Measurements from ENCODE around the gene ULK4.
"Not testable (repeated sequence)": the region's sequence is repeated elsewhere in the genome, so short reads cannot be mapped to it uniquely, and the experiment has no call there.

The ULK4 gene

GRCh38 chr3:41682996-41683395 is 278.9 kb downstream of the ULK4 start:
- no peak for DNase-seq

- DNase-seq: no peak
Observed at GRCh38 chr3:41682382-41682781, 279.5 kb downstream of the ULK4 start.

DNA sequence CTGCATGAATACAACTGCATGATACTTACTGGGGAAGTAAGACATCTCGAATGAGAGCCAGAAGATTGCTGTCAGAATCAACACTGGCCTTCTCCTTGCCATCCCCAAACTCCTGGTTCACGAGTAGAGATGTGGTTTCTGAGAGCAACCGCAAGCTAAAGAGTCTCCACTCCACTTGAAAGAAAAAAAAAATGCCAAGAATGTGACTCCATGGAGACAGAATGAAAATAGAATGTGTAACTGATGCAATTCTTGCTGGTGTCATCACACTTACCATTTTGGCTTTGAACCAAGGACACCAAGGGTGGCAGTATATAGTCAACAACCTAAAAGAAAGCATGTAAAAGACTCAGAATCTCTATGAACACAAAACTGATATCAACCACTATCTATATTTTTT is 280.4 kb downstream of the ULK4 start:
- no peak for DNase-seq

DNA sequence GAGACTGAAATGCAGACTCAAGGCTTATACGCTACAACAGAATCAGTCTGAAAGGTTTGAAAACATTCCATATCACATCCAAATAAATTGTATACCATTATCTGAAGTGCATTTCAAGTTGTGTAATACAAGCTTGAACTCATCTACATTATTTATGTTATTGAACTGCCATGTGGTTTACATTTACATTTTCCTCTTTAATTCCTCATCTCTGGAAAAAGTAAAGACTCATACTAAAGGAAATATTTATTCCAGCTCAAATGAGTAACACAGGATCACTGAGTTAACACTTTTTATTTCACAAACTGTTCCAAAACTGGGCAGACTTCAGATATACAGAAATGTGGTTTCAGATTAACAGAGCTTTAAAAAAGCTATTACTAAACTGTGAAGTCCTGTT is 282.5 kb downstream of the ULK4 start:
- no peak for DNase-seq

- not testable (repeated sequence) for DNase-seq
Observed at GRCh38 chr3:41675102-41675501, 286.8 kb downstream of the ULK4 start.

DNA sequence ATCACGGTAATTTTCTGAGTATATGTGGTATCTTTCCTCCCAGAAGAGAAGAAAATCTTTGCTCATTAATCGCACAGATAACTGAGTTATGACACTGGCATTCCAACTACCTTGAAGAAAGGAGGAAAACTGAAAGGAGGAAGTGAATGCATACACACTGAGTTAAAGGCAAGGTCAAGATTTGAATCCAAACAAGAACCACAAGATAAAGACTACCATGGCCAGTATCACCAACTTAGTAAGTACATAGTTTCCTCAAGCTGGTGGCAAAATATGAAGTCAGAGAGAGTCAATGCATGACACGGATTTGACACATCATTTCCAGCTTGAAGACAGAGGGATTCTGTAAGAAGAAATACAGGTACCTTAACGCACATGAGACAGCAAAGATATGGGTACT is 287.5 kb downstream of the ULK4 start:
- DNase-seq: no peak

DNA sequence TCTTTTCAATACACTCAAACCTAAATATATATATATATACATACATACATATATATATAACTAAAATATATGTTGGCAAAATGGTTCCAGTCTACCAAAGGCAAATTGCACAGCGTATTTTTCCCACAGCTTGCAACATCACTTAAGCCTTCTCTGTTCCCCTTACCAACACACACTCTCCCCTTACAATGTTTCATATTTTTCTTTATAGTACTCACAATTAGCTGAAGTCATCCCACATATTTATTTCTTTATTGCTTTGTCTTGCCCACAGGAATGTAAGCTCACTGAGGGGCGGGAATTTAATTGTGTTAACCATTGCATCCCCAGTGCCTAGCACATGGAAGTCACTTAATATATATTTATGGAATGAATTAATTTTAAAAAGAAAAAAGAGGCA is 288.3 kb downstream of the ULK4 start:
- no peak for DNase-seq

GRCh38 chr3:41668379-41668778 is 293.5 kb downstream of the ULK4 start:
- DNase-seq: no peak

DNA sequence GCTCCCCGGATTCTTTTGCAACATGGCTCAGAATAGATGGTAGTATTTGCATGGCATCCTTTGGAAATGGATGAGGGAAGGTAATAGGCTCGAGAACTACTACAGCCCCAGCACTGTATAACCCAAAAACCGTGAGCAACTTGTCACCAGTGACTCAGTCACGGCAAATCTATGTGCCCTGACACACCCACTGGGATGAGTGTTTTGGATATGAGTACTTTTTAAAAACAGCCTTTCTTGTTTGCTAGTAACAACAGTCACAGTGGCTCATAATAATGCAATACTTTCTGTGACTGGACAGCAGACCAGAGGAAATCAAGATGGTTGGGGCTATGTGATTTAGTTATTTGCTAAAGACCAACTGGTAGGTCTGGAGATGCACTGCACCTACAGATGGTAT is 299.6 kb downstream of the ULK4 start:
- no peak for DNase-seq

GRCh38 chr3:41661796-41662195 is 300.1 kb downstream of the ULK4 start:
- no peak for DNase-seq

DNA sequence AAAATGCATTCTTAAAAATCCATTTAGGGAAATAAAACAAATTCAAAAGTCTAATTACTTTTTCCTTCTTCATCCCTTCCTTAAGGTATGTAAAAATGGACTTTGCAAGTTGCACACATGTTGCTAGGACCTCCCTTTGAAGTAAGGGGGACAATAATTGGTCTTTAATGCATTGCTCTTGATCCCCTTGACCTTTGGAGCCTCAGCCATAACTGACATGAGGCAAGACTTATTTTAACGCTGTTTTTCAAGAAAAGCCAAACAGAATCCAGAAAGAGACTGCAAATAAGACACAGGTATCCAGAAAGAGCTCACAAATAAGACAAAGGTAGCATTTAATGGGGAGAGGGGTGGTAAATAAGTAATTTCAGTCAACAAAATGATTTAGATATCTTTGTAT is 301.4 kb downstream of the ULK4 start:
- DNase-seq: no peak

DNA sequence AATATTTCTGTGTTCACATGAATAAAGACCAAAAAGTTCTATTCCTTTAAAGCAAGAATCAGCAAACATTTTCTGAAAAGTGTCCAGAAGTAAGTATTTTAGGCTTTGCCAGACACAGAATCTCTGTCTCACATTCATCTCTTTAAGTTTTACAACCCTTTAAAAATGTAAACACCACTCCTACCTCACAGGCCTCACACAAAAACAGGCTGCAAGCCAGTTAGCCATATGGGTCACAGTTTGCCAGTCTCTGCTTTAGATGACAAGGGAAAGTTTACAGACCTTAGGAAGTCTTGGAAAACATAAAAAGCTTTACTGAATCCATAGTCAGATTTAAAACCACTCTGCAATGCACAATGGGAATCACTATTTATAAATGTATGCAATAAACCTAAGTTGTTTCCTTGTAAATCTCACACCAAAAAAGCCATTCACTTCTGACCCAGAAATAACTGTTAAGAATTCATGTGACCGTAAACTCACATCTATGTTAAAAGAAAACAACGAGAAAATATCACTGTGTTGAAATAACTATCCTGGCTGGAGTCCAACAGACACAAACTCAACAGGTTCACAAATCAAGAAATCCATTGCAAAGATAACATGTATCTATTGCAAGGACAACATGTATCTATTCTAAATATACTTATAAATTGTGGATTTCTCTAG is 308.2 kb downstream of the ULK4 start:
- no peak for DNase-seq

GRCh38 chr3:41652931-41653330 is 309.0 kb downstream of the ULK4 start:
- DNase-seq: no peak

GRCh38 chr3:41652506-41652905 is 309.4 kb downstream of the ULK4 start:
- no peak for DNase-seq

DNA sequence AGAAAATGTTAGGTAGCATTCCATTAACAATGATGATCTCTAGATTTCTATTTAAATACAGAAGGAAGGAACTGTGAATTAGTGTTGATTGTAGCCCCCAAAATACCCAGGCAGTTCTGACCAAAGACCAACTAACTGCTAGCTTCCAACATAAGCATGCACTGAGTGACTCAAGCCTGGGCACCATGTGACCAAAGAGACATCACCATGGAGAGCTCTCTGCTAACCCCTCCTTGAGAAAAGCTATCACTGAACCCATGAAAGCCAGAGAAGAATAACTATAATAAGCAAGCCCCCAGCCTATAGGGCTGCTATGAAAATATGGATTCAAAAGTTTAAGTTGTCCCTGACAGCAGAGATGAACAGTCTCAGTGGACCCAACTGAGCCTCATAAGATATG is 310.2 kb downstream of the ULK4 start:
- no peak for DNase-seq

DNA sequence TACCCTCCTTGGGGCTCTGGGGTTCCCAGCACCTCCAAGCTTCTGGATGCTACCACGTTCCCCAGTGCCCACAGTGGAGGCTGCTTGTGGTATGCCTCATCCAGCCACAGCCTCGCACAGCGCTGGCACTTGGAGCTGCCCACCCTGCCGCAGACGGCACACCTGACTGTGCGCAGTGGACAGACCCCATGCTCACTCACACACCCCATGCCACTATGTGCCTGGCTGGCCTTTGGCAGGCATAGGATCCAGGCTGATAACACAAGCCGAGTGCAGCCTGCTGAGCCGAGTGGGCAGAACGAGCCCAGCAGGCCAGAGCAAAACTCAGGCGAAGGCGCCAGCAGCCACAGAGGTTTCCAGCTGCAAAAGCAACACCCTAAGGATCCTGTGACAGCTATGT is 311.5 kb downstream of the ULK4 start:
- no peak for DNase-seq

DNA sequence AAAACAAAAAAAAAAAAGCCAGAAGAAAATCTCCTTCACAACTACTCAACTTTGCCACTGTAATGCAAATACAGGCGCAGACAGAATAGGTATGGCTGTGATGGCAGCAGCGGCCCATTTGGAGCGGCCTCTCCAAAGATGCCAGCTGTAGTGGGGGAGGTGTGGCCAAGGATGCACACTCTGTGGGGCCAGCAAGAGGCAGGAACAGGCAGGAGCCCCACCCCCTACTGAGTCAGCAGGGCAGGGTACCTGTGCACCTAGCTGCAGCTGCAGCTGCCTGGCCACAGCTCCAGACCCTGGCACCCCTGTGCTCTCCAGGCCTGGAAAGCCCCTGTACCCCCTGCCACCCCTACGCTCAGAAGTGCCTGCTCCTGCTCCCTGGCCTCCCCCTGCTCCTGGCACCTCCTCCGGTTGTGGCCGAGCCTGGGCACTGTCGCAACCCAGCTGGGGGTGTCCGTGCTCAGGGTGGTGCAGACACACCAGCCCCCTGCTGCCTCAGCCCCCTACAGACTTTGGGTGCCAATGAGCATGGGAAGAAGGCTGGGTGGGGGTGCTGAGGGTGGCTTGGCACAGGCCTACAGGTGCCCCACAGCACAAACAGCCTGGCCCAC is 312.7 kb downstream of the ULK4 start:
- no peak for DNase-seq

GRCh38 chr3:41647730-41648129 is 314.2 kb downstream of the ULK4 start:
- DNase-seq: not testable (repeated sequence)

- DNase-seq: no peak
Observed at GRCh38 chr3:41640076-41640475, 321.8 kb downstream of the ULK4 start.

DNA sequence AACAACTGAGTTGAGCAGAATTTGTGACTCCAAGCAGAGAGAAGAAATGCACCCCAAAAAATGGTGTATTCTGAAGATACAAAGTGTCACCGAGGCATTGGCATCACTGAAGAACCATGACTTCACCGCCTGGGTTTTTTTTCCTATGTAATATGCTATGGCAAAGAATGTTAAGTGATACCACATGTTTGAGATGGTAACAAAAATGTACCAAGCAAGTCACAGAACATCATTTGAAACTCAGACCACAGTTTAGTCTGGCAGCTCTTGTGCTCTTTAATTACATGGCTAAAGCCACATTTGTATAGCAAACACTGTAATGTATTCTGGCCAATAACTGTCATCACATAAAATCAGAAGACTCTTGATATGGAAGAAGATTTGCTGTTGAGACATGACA is 323.5 kb downstream of the ULK4 start:
- no peak for DNase-seq

DNA sequence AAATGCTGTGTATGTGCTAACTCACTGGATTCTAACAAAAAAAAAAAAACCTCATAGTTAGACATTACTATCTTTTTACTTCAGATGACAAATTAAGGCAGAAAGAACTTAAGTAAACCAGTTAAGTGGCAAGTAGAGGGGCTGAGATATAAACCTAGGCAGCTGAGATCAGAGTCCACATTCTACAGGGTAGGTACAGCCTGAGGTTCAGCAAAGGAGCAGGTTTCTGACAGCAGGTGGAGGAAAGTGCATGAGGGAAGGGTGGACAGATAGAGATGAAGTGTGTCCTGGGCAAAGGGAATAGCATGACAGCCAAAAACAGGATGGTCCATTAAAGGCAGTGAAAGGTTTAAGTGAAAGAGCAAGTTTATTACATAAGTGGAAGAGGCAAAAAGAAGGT is 329.2 kb downstream of the ULK4 start:
- DNase-seq: no peak

- no peak for DNase-seq
Observed at GRCh38 chr3:41630708-41631107, 331.2 kb downstream of the ULK4 start.

DNA sequence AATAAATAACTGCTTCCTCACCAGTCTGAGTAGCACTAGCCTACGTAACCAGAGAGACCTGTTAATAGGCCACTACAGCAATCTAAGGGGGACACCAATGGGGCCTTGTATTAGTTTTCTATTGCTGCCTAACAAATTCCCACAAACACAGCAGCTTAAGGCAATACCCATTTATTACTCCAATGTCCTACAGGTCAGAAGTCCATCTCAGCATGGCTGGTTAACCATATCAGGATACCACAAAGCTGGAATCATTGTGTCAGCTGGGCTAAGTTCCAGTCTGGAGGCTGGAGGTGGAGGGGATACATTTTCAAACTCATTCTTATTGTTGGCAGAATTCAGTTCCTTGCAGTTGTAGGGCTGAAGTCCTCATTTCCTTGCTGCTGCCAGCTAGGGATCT is 331.9 kb downstream of the ULK4 start:
- DNase-seq: no peak

DNA sequence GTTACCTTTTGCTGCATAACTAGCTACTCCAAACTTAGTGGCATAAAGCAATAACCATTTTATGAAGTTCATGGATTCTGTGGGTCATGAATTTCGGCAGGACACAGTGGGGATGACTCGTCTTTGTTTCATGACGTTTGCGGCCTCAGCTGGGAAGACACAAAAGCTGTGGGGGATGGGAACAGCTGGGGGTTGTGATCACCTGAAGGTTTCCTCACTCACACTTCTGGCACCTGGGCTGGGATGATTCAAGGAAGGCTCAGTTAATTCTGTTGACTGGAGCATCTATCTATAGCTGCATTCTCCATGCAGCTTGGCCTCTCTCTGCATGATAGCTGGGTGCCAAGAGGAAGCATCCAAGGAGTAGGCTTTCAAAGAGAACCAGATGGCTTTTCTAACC is 332.8 kb downstream of the ULK4 start:
- no peak for DNase-seq

GRCh38 chr3:41627477-41628087 is 334.3 kb downstream of the ULK4 start:
- DNase-seq: no peak
